T-helper 17 cell (primary cell): ENCODE measurements around the gene SCGB1A1. TPM values are rescaled to one million over a fixed set of nuclear protein-coding genes. Genes with fewer than 3 reads are reported as not detected.

Experiments
- ATAC-seq: fragments of 150-1000 bp; cut with Tn5 transposase; 2 replicates; pipeline ENCODE4 v1.10.0; 2021; ENCODE audit warnings: mild to moderate bottlenecking, moderate library complexity
- DNase-seq, 3 donors: peaks; one replicate each; pipeline versions ENCODE4 v3.0.0 to v3.0.0-alpha.2; 2020 to 2021
- H3K9me3 ChIP-seq: one replicate; pipeline ENCODE4 v1.7.0; 2013; ENCODE audit warnings: low read length, mild to moderate bottlenecking; ENCODE audit not compliant: control insufficient read depth, poor library complexity, severe bottlenecking
- H3K27ac Mint-ChIP-seq: one replicate; pipeline ENCODE4 v1.8.0; 2022; ENCODE audit warnings: mild to moderate bottlenecking, moderate library complexity, mixed read lengths
- H3K27me3 Mint-ChIP-seq: one replicate; pipeline ENCODE4 v1.8.0; 2022; ENCODE audit warnings: mixed read lengths
- H3K36me3 Mint-ChIP-seq: one replicate; pipeline ENCODE4 v1.8.0; 2022; ENCODE audit warnings: low read depth, mixed read lengths
- H3K4me1 Mint-ChIP-seq: one replicate; pipeline ENCODE4 v1.8.0; 2022; ENCODE audit warnings: mild to moderate bottlenecking, mixed read lengths
- H3K4me3 Mint-ChIP-seq: one replicate; pipeline ENCODE4 v1.8.0; 2022; ENCODE audit warnings: mild to moderate bottlenecking, moderate library complexity, mixed read lengths
- total RNA-seq, 4 donors: library from RNA in 2 of 4; stranded (reverse) in 2 of 4; gene quantifications; one replicate each; pipeline ENCODE4 v1.2.3 and lab custom pipeline; 2022 to 2026

SCGB1A1 gene
- total RNA-seq, 2 donors from 2014 or later = not detected

DNA sequence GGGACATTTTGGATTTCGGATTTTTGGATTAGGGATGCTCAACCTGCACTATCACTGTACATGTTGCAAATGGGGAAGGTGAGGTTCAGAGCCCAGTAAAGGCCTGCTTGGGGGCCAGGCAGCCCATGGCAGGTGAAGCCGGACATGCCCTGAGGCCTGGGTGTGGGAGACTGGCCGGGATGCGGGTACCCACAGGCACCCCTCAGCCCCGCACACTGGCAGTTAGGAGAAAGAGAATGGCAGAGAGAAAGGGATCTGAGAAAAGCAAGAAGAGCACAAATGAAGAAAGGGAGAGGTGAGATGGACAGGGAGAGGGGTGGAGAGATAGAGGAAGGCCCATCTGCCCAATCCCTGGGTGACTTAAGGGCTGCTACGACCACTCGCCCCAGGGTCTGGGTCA, 52.8 kb downstream of the SCGB1A1 start:
- Mint-ChIP-seq H3K27ac (no peak overlapping the region), H3K4me3 (no peak overlapping the region), H3K4me1 (no peaks in the 10 kb centered on the region), H3K36me3 (no peaks in the 10 kb centered on the region), H3K27me3 (no peaks in the 10 kb centered on the region)
- H3K9me3 ChIP-seq = no peaks in the 10 kb centered on the region
- DNase-seq = no peak
- no peak for ATAC-seq

DNA sequence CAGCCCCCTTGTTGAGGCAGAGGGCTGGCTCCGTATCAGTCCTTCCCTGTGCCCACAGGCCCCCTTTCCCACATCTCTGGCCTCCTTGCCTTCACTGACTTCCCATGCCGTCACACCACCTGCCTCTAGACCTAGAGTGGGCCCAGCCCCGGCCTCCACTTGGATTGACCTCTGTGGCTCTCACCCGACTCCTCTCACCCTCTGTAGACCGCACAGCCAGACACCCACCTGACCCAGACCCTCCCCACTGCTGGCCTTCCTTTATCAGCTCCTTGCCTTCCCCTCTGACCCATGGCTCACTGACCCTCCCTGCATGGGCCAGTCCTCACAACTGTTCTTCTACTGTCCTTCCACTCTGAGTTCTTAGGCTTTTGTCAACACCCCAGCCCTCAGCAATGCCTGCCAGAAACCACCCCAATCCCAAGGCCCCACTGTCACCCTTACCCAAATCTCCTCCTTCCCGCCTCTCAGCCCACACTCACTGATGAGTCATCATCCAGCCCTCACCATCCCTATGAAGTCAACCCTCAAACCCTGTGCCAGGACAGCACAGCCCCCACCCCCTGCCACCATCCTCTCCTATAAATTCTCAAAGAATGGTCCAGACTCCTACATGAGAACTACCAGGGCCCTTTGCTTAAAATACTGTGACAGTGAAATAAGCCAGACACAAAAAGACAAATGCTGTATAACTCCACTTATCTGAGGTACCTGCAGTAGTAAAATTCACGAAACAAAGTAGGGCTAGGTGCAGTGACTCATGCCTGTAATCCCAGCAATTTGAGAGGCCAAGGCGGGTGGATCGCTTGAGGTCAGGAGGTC, 53.4 kb downstream of the SCGB1A1 start:
- H3K27me3 Mint-ChIP-seq = no peaks in the 10 kb centered on the region
- H3K4me1 Mint-ChIP-seq = no peaks in the 10 kb centered on the region
- H3K27ac Mint-ChIP-seq = no peak overlapping the region

More for the DNA sequence above, 53.4 kb downstream of the SCGB1A1 start:
- no peaks in the 10 kb centered on the region for H3K36me3 Mint-ChIP-seq
- no peak for DNase-seq
- no peak for ATAC-seq
- no peak overlapping the region for H3K4me3 Mint-ChIP-seq
- no peaks in the 10 kb centered on the region for H3K9me3 ChIP-seq

Other genes with a start within 250 kb of the SCGB1A1 start
- not detected for gene SCGB1D1, start 228.8 kb upstream of the SCGB1A1 start, total RNA-seq
- gene SCGB2A1, start 210.4 kb upstream of the SCGB1A1 start, total RNA-seq = not detected
- gene SCGB1D2, start 176.8 kb upstream of the SCGB1A1 start, total RNA-seq = not detected
- not detected for gene SCGB2A2, start 148.9 kb upstream of the SCGB1A1 start, total RNA-seq
- gene SCGB1D4, start 120.0 kb upstream of the SCGB1A1 start, total RNA-seq = not detected
- under 1 TPM; 0.75 to 0.89 TPM for gene ASRGL1, start 81.6 kb upstream of the SCGB1A1 start, total RNA-seq
- 100 to 1,000 TPM; 692 to 863 TPM for gene AHNAK, start 127.8 kb downstream of the SCGB1A1 start, total RNA-seq
- 1,000 to 10,000 TPM; 1,954 to 1,984 TPM for gene EEF1G, start 154.9 kb downstream of the SCGB1A1 start, total RNA-seq
- 10 to 100 TPM; 20.9 to 23.2 TPM for gene TUT1, start 172.5 kb downstream of the SCGB1A1 start, total RNA-seq
- gene MTA2, start 182.8 kb downstream of the SCGB1A1 start, total RNA-seq = 100 to 1,000 TPM; 140 to 175 TPM
- 100 to 1,000 TPM; 169 to 174 TPM for gene EML3, start 193.7 kb downstream of the SCGB1A1 start, total RNA-seq
- 1 to 10 TPM in 1 of 2 donors, under 1 TPM in 1; 0.94 to 1.2 TPM for gene ROM1, start 194.2 kb downstream of the SCGB1A1 start, total RNA-seq
- 10 to 100 TPM; 53.0 to 57.2 TPM for gene B3GAT3, start 203.0 kb downstream of the SCGB1A1 start, total RNA-seq
- 100 to 1,000 TPM; 168 to 179 TPM for gene GANAB, start 227.6 kb downstream of the SCGB1A1 start, total RNA-seq
- gene INTS5, start 234.3 kb downstream of the SCGB1A1 start, total RNA-seq = 10 to 100 TPM; 12.1 to 13.0 TPM
- 10 to 100 TPM; 20.0 to 21.6 TPM for gene C11orf98, start 246.2 kb downstream of the SCGB1A1 start, total RNA-seq
- 10 to 100 TPM in 1 of 2 donors, 1 to 10 TPM in 1; 8.0 to 15.9 TPM for gene CSKMT, start 246.3 kb downstream of the SCGB1A1 start, total RNA-seq